Measurements from ENCODE around the gene CLCN4.

DNA sequence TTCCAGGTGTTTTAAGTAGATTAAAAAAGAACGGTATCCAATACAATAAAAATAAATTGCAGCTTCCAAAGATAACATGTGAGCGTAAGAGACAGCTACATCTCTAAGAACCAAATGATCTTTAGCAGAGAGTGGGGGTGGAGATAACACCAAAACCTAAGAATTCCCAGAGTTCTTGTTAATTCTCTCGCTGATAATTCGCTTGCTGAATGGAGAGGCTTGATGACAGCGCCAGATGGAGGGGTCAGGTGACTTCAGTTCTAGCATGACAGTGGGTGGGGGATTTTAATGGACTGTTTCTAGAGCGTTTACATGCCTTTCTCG is 2.3 kb downstream of the CLCN4 start:
- TF ChIP-seq, protein P1, sequence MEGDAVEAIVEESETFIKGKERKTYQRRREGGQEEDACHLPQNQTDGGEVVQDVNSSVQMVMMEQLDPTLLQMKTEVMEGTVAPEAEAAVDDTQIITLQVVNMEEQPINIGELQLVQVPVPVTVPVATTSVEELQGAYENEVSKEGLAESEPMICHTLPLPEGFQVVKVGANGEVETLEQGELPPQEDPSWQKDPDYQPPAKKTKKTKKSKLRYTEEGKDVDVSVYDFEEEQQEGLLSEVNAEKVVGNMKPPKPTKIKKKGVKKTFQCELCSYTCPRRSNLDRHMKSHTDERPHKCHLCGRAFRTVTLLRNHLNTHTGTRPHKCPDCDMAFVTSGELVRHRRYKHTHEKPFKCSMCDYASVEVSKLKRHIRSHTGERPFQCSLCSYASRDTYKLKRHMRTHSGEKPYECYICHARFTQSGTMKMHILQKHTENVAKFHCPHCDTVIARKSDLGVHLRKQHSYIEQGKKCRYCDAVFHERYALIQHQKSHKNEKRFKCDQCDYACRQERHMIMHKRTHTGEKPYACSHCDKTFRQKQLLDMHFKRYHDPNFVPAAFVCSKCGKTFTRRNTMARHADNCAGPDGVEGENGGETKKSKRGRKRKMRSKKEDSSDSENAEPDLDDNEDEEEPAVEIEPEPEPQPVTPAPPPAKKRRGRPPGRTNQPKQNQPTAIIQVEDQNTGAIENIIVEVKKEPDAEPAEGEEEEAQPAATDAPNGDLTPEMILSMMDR (IDR thresholded peaks at IDR 0.05), result no peak
- no peak for TF ChIP-seq POLR2A (IDR thresholded peaks at IDR 0.05)

Measured in upper lobe of left lung (tissue), 4 donors.